Motor neuron (in vitro differentiated cells): ENCODE data around the gene DRD2. TPM values are rescaled to one million over a fixed set of nuclear protein-coding genes. Genes with fewer than 3 reads are reported as not detected.
"Not testable (repeated sequence)": the region's sequence is repeated elsewhere in the genome, so short reads cannot be mapped to it uniquely, and the experiment has no call there.

ENCODE experiments used
- ATAC-seq, 8 experiments: fragments of 200-7000 bp; cut with Tn5 transposase; replicated peaks in 6 of 8; 2 replicates each; pipeline ENCODE4 v1.8.0; 2021; ENCODE audit warnings: mild to moderate bottlenecking in 8 of 8, moderate library complexity in 8 of 8
- H3K27ac ChIP-seq, 2 donors: fragments of 250-450 bp; sonication (Bioruptor Pico); 2 replicates each; pipeline ENCODE4 v1.9.0; 2021; ENCODE audit warnings: antibody characterized with exemption in 2 of 2, mild to moderate bottlenecking in 2 of 2, moderate library complexity in 1 of 2
- H3K4me1 ChIP-seq, 2 donors: fragments of 250-450 bp; sonication (Bioruptor Pico); replicated peaks in 1 of 2; 2 replicates each; pipeline ENCODE4 v1.6.1; 2021; ENCODE audit warnings: antibody characterized with exemption in 2 of 2, mild to moderate bottlenecking in 2 of 2, moderate library complexity in 1 of 2
- H3K4me3 ChIP-seq, 5 donors: fragments of 250-450 bp; sonication (Bioruptor Pico); 2 replicates each; pipeline ENCODE4 v1.9.0; 2021; ENCODE audit warnings: antibody characterized with exemption in 5 of 5, mild to moderate bottlenecking in 5 of 5, moderate library complexity in 4 of 5
- WGBS, 10 experiments: fragments of 450-650 bp; shearing (Covaris generic); methylation state at CpG; one replicate each; pipeline ENCODE4 v1.0.0; 2022; 5-methylcytosine and 5-hydroxymethylcytosine counted together
- in situ Hi-C, 9 experiments: fragments of 400-800 bp; cut with MboI; loops; one replicate each; pipeline ENCODE4 v1.15.0; 2021; ENCODE audit warnings: low sequenced_read_pairs in 9 of 9, low pct_unique_long_range_greater_than_20kb in 2 of 9; ENCODE audit not compliant: unreplicated experiment in 9 of 9
- total RNA-seq, 8 experiments: library from RNA; unstranded; fragments of 300-600 nt; gene quantifications; 2 replicates each; pipeline versions ENCODE4 v1.2.3 to v1.2.4, GENCODE V29; 2022

Gene DRD2
- total RNA-seq: 10 to 100 TPM in 3 of 8 experiments, 1 to 10 TPM in 2, under 1 TPM in 3; 0.13 to 39.4 (median 6.0) TPM

GRCh38 chr11:113475160-113475761 lies at the start of gene DRD2:
DRD2 (minus strand) TSS chr11:113475398; CDS start chr11:113424651, 50,747 bp downstream.
- in situ Hi-C loops: no loop called here

GRCh38 chr11:113523906-113524305 lies 48.7 kb upstream of the DRD2 start:
- in situ Hi-C loops, H3K27ac ChIP-seq: not testable (repeated sequence)
- no CpG with 5 or more reads among the region's 24 CpGs for WGBS, 10 experiments

More at GRCh38 chr11:113475160-113475761, at the start of gene DRD2:
- Histone ChIP-seq H3K4me3 (peak within 1 kb of the TSS; percentile 37 to 50 (median 46)), H3K27ac (peak within 1 kb of the TSS; percentile 38 to 42), H3K4me1 (peaks cover 25 to 41% of the 10 kb centered on the region in 2 donors)
- 0% methylated on average over 1 of the region's 65 CpGs; no CpG with 5 or more reads in 9 of the 10 experiments for WGBS, 10 experiments
- ATAC-seq: peak; percentile 51 to 77 (median 70)

DNA sequence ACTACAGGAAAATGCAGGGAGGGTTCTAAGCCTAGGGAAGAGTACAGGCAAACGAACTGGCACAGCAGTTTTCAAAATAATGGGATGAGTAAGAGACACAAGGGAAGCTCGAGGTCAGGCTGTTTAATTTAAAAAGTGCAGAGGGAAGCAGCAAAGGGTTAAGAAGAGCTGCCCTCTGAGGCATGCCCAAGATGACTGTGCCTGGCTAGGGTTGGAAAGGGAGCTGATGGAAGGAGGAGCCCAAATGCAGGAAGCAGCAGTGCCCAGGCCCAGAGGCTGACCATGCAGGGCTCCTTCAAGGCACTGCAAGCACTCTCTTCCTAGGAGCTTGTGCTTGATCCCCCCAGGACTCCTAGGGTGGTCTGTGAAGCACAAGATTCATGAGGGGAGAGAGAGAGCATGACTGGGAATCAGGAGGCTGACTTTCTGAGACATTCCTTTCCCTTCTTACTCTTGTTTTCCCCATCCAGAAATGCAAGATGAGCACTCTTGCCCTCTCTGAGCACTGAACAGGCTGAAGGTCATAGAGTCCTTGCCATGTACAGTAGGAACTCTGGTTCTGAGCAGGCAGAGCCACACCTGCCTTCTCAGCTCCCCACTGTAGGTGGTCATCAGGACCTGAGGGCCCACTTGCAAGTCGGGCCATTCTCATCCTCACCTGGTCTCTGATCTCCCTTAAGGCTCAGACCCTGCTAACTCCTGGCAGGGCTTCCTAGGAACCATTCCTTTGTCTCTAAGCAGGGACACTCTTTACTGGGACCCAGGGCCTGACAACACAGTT lies 46.7 kb upstream of the DRD2 start:
- peak in 1 of 8 experiments; percentile 44 for ATAC-seq
- in situ Hi-C loops: no loop called here

More at GRCh38 chr11:113523906-113524305, 48.7 kb upstream of the DRD2 start:
- not testable (repeated sequence) for H3K4me1 ChIP-seq, ATAC-seq, H3K4me3 ChIP-seq

GRCh38 chr11:113519989-113520613 lies 44.9 kb upstream of the DRD2 start:
- in situ Hi-C loops: no loop called here
- H3K27ac ChIP-seq: no peak overlapping the region
- 0 to 100% (median 70%) methylated on average over 1 to 3 of the region's 4 CpGs; no CpG with 5 or more reads in 5 of the 10 experiments for WGBS, 10 experiments

More for the DNA sequence above, 46.7 kb upstream of the DRD2 start:
- Histone ChIP-seq H3K27ac (no peak overlapping the region), H3K4me1 (no peaks in the 10 kb centered on the region), H3K4me3 (no peak overlapping the region)
- WGBS, 10 experiments: 0 to 67% (median 22%) methylated on average over 1 to 3 of the region's 3 CpGs

DNA sequence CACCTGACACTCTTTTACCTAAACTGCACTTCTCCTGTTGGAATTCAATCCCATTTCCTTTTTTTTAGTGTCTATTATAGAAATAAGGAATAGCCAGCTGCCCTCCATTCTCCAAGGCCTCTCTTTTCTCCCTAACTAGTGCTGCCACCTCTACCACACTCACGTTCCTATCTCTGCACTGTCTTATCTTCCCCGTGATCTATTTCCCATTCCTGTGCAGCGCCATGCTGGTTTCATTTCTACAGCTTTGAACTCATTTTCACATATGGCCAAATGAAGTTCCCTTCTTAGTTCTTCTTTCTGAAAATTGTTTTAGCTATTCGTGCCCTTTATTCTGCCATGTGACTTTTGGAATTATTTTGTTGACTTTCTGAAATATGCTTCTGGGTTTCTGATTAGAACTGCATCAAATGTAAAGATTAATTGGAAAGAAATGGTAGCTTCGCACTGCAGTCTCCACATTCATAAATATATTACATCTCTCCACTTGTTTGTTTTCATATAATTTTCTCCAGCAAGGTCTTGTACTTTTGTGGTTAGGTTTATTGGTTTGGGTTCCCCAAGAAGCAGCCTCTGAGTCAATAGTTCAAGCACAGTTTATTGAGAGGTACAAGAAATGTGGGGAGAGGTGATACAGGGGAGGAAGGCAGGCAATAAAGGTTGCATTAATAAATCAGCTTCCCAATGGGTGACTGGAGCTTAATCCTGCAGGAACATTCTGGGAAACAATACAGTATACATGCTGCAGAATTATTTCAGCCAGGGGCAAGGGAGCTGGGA lies 43.7 kb upstream of the DRD2 start:
- ATAC-seq: no peak
- WGBS, 10 experiments: 0 to 94% (median 80%) methylated on average over 1 to 5 of the region's 5 CpGs
- H3K4me1 ChIP-seq: no peaks in the 10 kb centered on the region
- no peak overlapping the region for H3K4me3 ChIP-seq
- no peak overlapping the region for H3K27ac ChIP-seq
- in situ Hi-C loops: no loop called here

More at GRCh38 chr11:113519989-113520613, 44.9 kb upstream of the DRD2 start:
- peak in 4 of 8 experiments; percentile 24 to 63 (median 35) for ATAC-seq
- H3K4me1 ChIP-seq: no peaks in the 10 kb centered on the region
- H3K4me3 ChIP-seq: no peak overlapping the region

GRCh38 chr11:113517361-113517760 lies 42.2 kb upstream of the DRD2 start:
- in situ Hi-C loops: no loop called here
- Histone ChIP-seq H3K4me3 (no peak overlapping the region), H3K27ac (no peak overlapping the region), H3K4me1 (no peaks in the 10 kb centered on the region)
- ATAC-seq: peak in 3 of 8 experiments; percentile 53 to 88 (median 77)
- 61 to 75% methylated on average over 4 of the region's 6 CpGs; no CpG with 5 or more reads in 8 of the 10 experiments for WGBS, 10 experiments

DNA sequence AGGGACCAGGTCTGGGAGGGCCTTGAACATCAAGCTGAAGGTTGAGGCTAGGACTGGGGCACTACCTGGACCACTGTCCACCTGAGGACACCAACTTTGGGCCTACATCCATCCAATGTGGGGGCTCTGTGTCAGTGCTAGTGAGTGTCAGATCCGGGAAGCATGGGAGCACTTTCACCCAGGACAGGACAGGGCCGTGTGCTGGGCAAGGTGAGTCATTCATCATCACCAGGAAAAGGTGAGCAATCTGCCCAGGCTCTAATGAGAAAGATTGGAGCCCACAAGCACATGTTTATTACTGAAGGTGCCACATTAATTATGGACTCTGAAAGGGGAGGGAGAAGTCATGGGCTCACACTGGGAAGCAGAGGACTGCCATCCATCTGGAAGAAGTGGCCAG lies 39.7 kb upstream of the DRD2 start:
- in situ Hi-C loops: no loop called here
- WGBS, 10 experiments: 0 to 100% (median 40%) methylated on average over 1 to 2 of the region's 2 CpGs; no CpG with 5 or more reads in 5 of the 10 experiments
- Histone ChIP-seq H3K4me3 (no peak overlapping the region), H3K4me1 (no peaks in the 10 kb centered on the region), H3K27ac (no peak overlapping the region)
- ATAC-seq: no peak

GRCh38 chr11:113507341-113507740 lies 32.1 kb upstream of the DRD2 start:
- Histone ChIP-seq H3K27ac (no peak overlapping the region), H3K4me3 (no peak overlapping the region), H3K4me1 (no peaks in the 10 kb centered on the region)
- no peak for ATAC-seq
- in situ Hi-C loops: no loop called here

DNA sequence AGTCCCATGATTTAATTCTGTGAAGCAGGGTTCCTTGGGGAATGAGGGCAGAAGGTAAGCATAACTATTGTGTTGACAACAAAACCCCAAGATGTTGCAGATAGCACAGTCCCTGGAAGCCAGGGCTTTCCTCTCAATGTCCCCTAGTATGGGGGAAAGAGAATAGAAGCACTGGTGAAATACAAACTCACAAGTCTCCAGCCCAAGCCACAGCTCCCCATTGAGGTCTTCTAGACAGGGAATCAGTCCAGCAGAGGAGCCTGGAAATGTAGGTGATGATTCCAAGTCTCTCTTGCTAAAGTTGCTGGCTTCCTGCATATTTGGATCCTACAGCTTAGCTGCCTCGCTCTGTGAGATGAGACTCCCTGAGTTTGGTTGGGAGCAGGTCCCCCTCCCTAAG lies 31.7 kb upstream of the DRD2 start:
- in situ Hi-C loops: no loop called here
- no peaks in the 10 kb centered on the region for H3K4me1 ChIP-seq
- WGBS, 10 experiments: 80% methylated on average over 1 of the region's 1 CpG; no CpG with 5 or more reads in 9 of the 10 experiments
- H3K27ac ChIP-seq: no peak overlapping the region
- ATAC-seq: no peak
- H3K4me3 ChIP-seq: no peak overlapping the region

GRCh38 chr11:113506461-113506860 lies 31.3 kb upstream of the DRD2 start:
- no peak for ATAC-seq
- no peaks in the 10 kb centered on the region for H3K4me1 ChIP-seq
- WGBS, 10 experiments: 29 to 84% (median 55%) methylated on average over 1 to 6 of the region's 6 CpGs; no CpG with 5 or more reads in 2 of the 10 experiments
- H3K4me3 ChIP-seq: no peak overlapping the region
- H3K27ac ChIP-seq: no peak overlapping the region
- in situ Hi-C loops: no loop called here

- no peaks in the 10 kb centered on the region for H3K4me1 ChIP-seq
- H3K27ac ChIP-seq: no peak overlapping the region
- in situ Hi-C loops: no loop called here
- H3K4me3 ChIP-seq: no peak overlapping the region
- WGBS, 10 experiments: 0 to 80% (median 29%) methylated on average over 1 to 12 of the region's 12 CpGs; no CpG with 5 or more reads in 2 of the 10 experiments
- peak; percentile 47 to 86 (median 74) for ATAC-seq
These were observed 30.6 kb upstream of the DRD2 start for GRCh38 chr11:113505541-113506375.

GRCh38 chr11:113505046-113505445 lies 29.8 kb upstream of the DRD2 start:
- Histone ChIP-seq H3K4me1 (no peaks in the 10 kb centered on the region), H3K27ac (no peak overlapping the region), H3K4me3 (no peak overlapping the region)
- no peak for ATAC-seq
- WGBS, 10 experiments: 11 to 100% (median 70%) methylated on average over 1 to 3 of the region's 3 CpGs; no CpG with 5 or more reads in 3 of the 10 experiments
- in situ Hi-C loops: no loop called here
